Osteoblast (primary cell): ENCODE results near the gene BCAS3. TPM values are rescaled to one million over a fixed set of nuclear protein-coding genes. Genes with fewer than 3 reads are reported as not detected.

Experiments
- DNase-seq: peaks from one replicate; pipeline ENCODE4 v3.0.0; 2011; ENCODE audit warnings: low spot score, mixed read lengths; ENCODE audit not compliant: insufficient read length; ENCODE audit errors: missing footprints
- H2AFZ ChIP-seq: 2 replicates; pipeline ENCODE4 v1.6.0; 2011; ENCODE audit warnings: mild to moderate bottlenecking, low read length
- H3K27ac ChIP-seq: 2 replicates; pipeline ENCODE4 v1.5.1; 2011; ENCODE audit warnings: mild to moderate bottlenecking, low read depth, low read length, moderate library complexity
- H3K27me3 ChIP-seq: 2 replicates; pipeline ENCODE4 v1.6.0; 2012; ENCODE audit warnings: mild to moderate bottlenecking, control low read depth, inconsistent platforms, low read length, moderate library complexity; ENCODE audit not compliant: insufficient read depth
- H3K36me3 ChIP-seq: 2 replicates; pipeline ENCODE4 v1.5.1; 2011; ENCODE audit warnings: mild to moderate bottlenecking, low read length, control low read depth, moderate library complexity; ENCODE audit not compliant: insufficient read depth
- H3K4me1 ChIP-seq: 2 replicates; pipeline ENCODE4 v1.5.1; 2011; ENCODE audit warnings: mild to moderate bottlenecking, low read length, control low read depth, moderate library complexity; ENCODE audit not compliant: insufficient read depth
- H3K4me2 ChIP-seq: 2 replicates; pipeline ENCODE4 v1.6.0; 2011; ENCODE audit warnings: mild to moderate bottlenecking, low read length; ENCODE audit not compliant: insufficient read depth
- H3K4me3 ChIP-seq: fragments of 200-600 bp; sonication (generic); 3 replicates; pipeline ENCODE4 v1.5.1; 2012; ENCODE audit warnings: mild to moderate bottlenecking, low read length, inconsistent platforms; ENCODE audit not compliant: insufficient read depth
- H3K79me2 ChIP-seq: 2 replicates; pipeline ENCODE4 v1.6.0; 2012; ENCODE audit warnings: mild to moderate bottlenecking, low read length, control low read depth, inconsistent platforms; ENCODE audit not compliant: insufficient read depth
- H3K9me3 ChIP-seq: 2 replicates; pipeline ENCODE4 v1.5.1; 2011; ENCODE audit warnings: low read depth, low read length, control low read depth
- H4K20me1 ChIP-seq: 2 replicates; pipeline ENCODE4 v1.6.0; 2012; ENCODE audit warnings: mild to moderate bottlenecking, low read length, control low read depth; ENCODE audit not compliant: insufficient read depth
- CTCF ChIP-seq: IDR thresholded peaks from 2 replicates; pipeline ENCODE4 v1.5.1; 2011; ENCODE audit warnings: mild to moderate bottlenecking, low read depth, low read length, moderate library complexity; ENCODE audit errors: extremely low read depth
- total RNA-seq: library from RNA; depleted of rRNA; stranded (reverse); fragments of >200 nt; gene quantifications from 2 replicates; pipeline ENCODE4 v1.2.3, GENCODE V29; 2012

The BCAS3 gene
- total RNA-seq, 1 donor, result 31.5 TPM

GRCh38 chr17:61403801-61404662 is 726.4 kb downstream of the BCAS3 start:
- peak; percentile 90 for DNase-seq
- peaks cover 88% of the 10 kb centered on the region for H3K79me2 ChIP-seq
- peaks cover 25% of the 10 kb centered on the region for H4K20me1 ChIP-seq
- no peak overlapping the region for H2AFZ ChIP-seq
- peak overlapping the region; percentile 90 for H3K4me2 ChIP-seq
- no peak for TF ChIP-seq CTCF
- H3K4me3 ChIP-seq, result peak overlapping the region; percentile 88
- H3K27me3 ChIP-seq, result no peaks in the 10 kb centered on the region
- H3K36me3 ChIP-seq, result peaks cover 57% of the 10 kb centered on the region
- H3K27ac ChIP-seq, result peak overlapping the region; percentile 31
- H3K4me1 ChIP-seq, result peaks cover 28% of the 10 kb centered on the region
- H3K9me3 ChIP-seq, result no peaks in the 10 kb centered on the region

- no peak overlapping the region for H3K27ac ChIP-seq
- no peak overlapping the region for H3K4me2 ChIP-seq
- no peaks in the 10 kb centered on the region for H3K9me3 ChIP-seq
- H4K20me1 ChIP-seq, result peaks cover 25% of the 10 kb centered on the region
- peaks cover 28% of the 10 kb centered on the region for H3K4me1 ChIP-seq
- H3K36me3 ChIP-seq, result peaks cover 57% of the 10 kb centered on the region
- peaks cover 84% of the 10 kb centered on the region for H3K79me2 ChIP-seq
- H2AFZ ChIP-seq, result no peak overlapping the region
- TF ChIP-seq CTCF, result no peak
- H3K27me3 ChIP-seq, result no peaks in the 10 kb centered on the region
- H3K4me3 ChIP-seq, result no peak overlapping the region
- DNase-seq, result peak; percentile 75
These were observed 726.9 kb downstream of the BCAS3 start for GRCh38 chr17:61404663-61404912.

- peaks cover 84% of the 10 kb centered on the region for H3K79me2 ChIP-seq
- peak; percentile 73 for DNase-seq
- H3K27ac ChIP-seq, result no peak overlapping the region
- H3K4me3 ChIP-seq, result no peak overlapping the region
- no peak overlapping the region for H2AFZ ChIP-seq
- H3K4me2 ChIP-seq, result no peak overlapping the region
- H4K20me1 ChIP-seq, result peaks cover 25% of the 10 kb centered on the region
- H3K36me3 ChIP-seq, result peaks cover 57% of the 10 kb centered on the region
- no peak for TF ChIP-seq CTCF
- no peaks in the 10 kb centered on the region for H3K27me3 ChIP-seq
- no peaks in the 10 kb centered on the region for H3K9me3 ChIP-seq
- peaks cover 31% of the 10 kb centered on the region for H3K4me1 ChIP-seq
These were observed 727.4 kb downstream of the BCAS3 start for GRCh38 chr17:61404913-61405685.
